Measurements from ENCODE around the gene CDK5R2. TPM values are rescaled to one million over a fixed set of nuclear protein-coding genes. Genes with fewer than 3 reads are reported as not detected.

Gene CDK5R2
- total and polyA plus RNA-seq, 2 of the 13 experiments (the other 11 are each of a cell fraction or from before 2014, with no cell fraction given) = not detected

DNA sequence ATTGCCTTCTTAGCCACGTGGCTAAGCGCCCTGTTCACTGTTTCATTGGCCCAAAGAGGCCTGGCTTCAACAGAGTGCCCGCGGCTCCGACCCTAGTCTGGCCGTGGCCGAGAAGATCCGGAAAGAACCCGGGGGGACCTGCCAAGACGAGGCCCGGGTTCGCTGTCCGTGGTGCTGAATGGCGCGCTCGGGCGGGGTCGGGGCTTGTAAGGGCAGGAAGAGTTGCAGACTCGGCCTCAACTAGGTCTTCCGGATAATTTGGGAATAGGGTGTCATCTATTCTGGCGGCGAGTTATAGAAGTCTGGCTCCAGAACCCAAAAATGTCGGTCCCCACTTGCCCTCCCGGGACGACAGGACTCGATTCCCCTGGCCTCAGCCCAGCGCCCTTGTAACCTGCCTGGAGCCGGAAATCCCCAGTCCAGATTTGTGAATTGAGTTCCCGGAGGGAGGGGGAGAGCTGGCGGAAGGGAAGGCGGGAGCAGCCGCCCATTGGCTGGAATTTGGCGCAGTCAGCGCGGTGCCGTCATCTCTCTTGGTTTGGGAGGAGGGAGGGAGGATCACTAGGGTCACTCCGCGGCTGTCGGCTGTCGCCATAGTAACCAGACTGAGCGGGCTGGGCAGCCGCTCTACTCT, 3.5 kb downstream of the CDK5R2 start:
- in situ Hi-C loops (cut with HindIII; ENCODE audit: extremely low pct_ligation_motif_present, low pct_unique_long_range_greater_than_20kb) = no loop called here
- no TSS peak for BruUV-seq (replicated peaks)
- Histone ChIP-seq H3K9me3 (ENCODE audit: low read length) (no peaks in the 10 kb centered on the region), H3K9ac (ENCODE audit: insufficient read depth, low read depth, low read length) (no peak overlapping the region), H2AFZ (ENCODE audit: low read length) (no peak overlapping the region), H3K27ac (ENCODE audit: extremely low read length, insufficient read depth, low read length) (no peak overlapping the region), H3K4me3 (replicated peaks in 1 of 3; ENCODE audit: insufficient read depth in 1 of 3, low read depth in 2 of 3, low read length in 3 of 3) (peak overlapping the region in 1 of 3 experiments; percentile 13; a peak in 1 of 6 replicates), H3K4me1 (ENCODE audit: insufficient read depth, low read length) (peaks cover 33% of the 10 kb centered on the region), H3K36me3 (replicated peaks in 1 of 2; ENCODE audit: control insufficient read depth in 1 of 2, insufficient read depth in 2 of 2, low read length in 2 of 2) (no peaks in the 10 kb centered on the region), H3K4me2 (ENCODE audit: low read depth, low read length) (peak overlapping the region; percentile 23; the same call in 1 of the 2 replicates), H3K79me2 (ENCODE audit: insufficient read depth, low read length) (no peaks in the 10 kb centered on the region), H3K27me3 (ENCODE audit: control insufficient read depth in 1 of 2, insufficient read depth in 2 of 2, low read length in 2 of 2) (peaks cover 11 to 72% of the 10 kb centered on the region in 2 experiments), H4K20me1 (ENCODE audit: insufficient read depth, low read length) (peaks cover 17% of the 10 kb centered on the region; the same call in 1 of the 2 replicates)
- POLR2A ChIA-PET = no interaction called here
- CTCF ChIA-PET (ENCODE audit: low intra/inter-chr PET ratio, low total read pairs) = no interaction called here
- FAIRE-seq (no peak), ATAC-seq (peak; percentile 37), DNase-seq (ENCODE audit: low spot score) (peak; percentile 59)
- WGBS (ENCODE audit: low lambda C conversion rate) = 11% methylated on average over 41 of the region's 42 CpGs
- intact Hi-C loops (cut with micrococcal nuclease; ENCODE audit: unreplicated experiment) = no loop called here
- TF ChIP-seq KDM6A (CRISPR knock-in tag; IDR thresholded peaks at IDR 0.05; ENCODE audit: low read depth) (no peak), ZNF672 (CRISPR knock-in tag; IDR thresholded peaks at IDR 0.05) (no peak), SETDB1 (CRISPR knock-in tag; IDR thresholded peaks at IDR 0.05; ENCODE audit: borderline replicate concordance) (no peak), ZNF251 (CRISPR knock-in tag; IDR thresholded peaks at IDR 0.05) (no peak), NBN (conservative IDR thresholded peaks at IDR 0.05) (no peak), MAFG (CRISPR knock-in tag; IDR thresholded peaks at IDR 0.05) (no peak), ZSCAN21 (CRISPR knock-in tag; IDR thresholded peaks at IDR 0.05; ENCODE audit: borderline replicate concordance) (peak; percentile 85), SP5 (CRISPR knock-in tag; IDR thresholded peaks at IDR 0.05; ENCODE audit: borderline replicate concordance, low read depth) (no peak), NFKB2 (CRISPR knock-in tag; IDR thresholded peaks at IDR 0.05; ENCODE audit: borderline replicate concordance) (peak; percentile 98), FOXK2 (IDR thresholded peaks at IDR 0.05) (no peak), HIVEP1 (CRISPR knock-in tag; IDR thresholded peaks at IDR 0.05) (peak; percentile 84), PLRG1 (conservative IDR thresholded peaks at IDR 0.05) (no peak)
- TF ChIP-seq, protein P1, sequence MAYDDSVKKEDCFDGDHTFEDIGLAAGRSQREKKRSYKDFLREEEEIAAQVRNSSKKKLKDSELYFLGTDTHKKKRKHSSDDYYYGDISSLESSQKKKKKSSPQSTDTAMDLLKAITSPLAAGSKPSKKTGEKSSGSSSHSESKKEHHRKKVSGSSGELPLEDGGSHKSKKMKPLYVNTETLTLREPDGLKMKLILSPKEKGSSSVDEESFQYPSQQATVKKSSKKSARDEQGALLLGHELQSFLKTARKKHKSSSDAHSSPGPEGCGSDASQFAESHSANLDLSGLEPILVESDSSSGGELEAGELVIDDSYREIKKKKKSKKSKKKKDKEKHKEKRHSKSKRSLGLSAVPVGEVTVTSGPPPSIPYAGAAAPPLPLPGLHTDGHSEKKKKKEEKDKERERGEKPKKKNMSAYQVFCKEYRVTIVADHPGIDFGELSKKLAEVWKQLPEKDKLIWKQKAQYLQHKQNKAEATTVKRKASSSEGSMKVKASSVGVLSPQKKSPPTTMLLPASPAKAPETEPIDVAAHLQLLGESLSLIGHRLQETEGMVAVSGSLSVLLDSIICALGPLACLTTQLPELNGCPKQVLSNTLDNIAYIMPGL (CRISPR knock-in tag; IDR thresholded peaks at IDR 0.05; ENCODE audit: borderline replicate concordance in 1 of 2, low read depth in 1 of 2) = no peak; a peak in 1 of 4 replicates
- TF ChIP-seq, protein P2, sequence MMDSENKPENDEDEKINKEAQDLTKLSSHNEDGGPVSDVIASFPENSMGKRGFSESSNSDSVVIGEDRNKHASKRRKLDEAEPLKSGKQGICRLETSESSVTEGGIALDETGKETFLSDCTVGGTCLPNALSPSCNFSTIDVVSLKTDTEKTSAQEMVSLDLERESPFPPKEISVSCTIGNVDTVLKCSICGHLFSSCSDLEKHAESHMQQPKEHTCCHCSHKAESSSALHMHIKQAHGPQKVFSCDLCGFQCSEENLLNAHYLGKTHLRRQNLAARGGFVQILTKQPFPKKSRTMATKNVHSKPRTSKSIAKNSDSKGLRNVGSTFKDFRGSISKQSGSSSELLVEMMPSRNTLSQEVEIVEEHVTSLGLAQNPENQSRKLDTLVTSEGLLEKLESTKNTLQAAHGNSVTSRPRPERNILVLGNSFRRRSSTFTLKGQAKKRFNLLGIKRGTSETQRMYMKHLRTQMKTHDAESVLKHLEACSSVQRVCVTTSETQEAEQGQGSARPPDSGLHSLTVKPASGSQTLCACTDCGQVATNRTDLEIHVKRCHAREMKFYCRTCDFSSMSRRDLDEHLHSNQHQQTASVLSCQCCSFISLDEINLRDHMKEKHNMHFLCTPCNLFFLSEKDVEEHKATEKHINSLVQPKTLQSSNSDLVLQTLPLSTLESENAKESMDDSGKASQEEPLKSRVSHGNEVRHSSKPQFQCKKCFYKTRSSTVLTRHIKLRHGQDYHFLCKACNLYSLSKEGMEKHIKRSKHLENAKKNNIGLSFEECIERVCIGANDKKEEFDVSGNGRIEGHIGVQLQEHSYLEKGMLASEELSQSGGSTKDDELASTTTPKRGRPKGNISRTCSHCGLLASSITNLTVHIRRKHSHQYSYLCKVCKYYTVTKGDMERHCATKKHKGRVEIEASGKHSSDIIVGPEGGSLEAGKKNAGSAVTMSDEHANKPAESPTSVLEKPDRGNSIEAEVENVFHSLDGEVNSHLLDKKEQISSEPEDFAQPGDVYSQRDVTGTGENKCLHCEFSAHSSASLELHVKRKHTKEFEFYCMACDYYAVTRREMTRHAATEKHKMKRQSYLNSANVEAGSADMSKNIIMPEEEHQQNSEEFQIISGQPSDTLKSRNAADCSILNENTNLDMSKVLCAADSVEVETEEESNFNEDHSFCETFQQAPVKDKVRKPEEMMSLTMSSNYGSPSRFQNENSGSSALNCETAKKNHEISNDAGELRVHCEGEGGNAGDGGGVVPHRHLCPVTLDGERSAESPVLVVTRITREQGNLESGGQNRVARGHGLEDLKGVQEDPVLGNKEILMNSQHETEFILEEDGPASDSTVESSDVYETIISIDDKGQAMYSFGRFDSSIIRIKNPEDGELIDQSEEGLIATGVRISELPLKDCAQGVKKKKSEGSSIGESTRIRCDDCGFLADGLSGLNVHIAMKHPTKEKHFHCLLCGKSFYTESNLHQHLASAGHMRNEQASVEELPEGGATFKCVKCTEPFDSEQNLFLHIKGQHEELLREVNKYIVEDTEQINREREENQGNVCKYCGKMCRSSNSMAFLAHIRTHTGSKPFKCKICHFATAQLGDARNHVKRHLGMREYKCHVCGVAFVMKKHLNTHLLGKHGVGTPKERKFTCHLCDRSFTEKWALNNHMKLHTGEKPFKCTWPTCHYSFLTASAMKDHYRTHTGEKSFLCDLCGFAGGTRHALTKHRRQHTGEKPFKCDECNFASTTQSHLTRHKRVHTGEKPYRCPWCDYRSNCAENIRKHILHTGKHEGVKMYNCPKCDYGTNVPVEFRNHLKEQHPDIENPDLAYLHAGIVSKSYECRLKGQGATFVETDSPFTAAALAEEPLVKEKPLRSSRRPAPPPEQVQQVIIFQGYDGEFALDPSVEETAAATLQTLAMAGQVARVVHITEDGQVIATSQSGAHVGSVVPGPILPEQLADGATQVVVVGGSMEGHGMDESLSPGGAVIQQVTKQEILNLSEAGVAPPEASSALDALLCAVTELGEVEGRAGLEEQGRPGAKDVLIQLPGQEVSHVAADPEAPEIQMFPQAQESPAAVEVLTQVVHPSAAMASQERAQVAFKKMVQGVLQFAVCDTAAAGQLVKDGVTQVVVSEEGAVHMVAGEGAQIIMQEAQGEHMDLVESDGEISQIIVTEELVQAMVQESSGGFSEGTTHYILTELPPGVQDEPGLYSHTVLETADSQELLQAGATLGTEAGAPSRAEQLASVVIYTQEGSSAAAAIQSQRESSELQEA (CRISPR knock-in tag; IDR thresholded peaks at IDR 0.05; ENCODE audit: not compliant biosample characterization) = no peak
- TF ChIP-seq, protein P3, sequence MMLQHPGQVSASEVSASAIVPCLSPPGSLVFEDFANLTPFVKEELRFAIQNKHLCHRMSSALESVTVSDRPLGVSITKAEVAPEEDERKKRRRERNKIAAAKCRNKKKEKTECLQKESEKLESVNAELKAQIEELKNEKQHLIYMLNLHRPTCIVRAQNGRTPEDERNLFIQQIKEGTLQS (CRISPR knock-in tag; IDR thresholded peaks at IDR 0.05) = 0 out of 2 replicates have a peak, but pooled peaks have one; percentile 23
